ENCODE measurements around the gene ACTL7A.
"Not testable (repeated sequence)": the region's sequence is repeated elsewhere in the genome, so short reads cannot be mapped to it uniquely, and the experiment has no call there.

Gene ACTL7A

DNA sequence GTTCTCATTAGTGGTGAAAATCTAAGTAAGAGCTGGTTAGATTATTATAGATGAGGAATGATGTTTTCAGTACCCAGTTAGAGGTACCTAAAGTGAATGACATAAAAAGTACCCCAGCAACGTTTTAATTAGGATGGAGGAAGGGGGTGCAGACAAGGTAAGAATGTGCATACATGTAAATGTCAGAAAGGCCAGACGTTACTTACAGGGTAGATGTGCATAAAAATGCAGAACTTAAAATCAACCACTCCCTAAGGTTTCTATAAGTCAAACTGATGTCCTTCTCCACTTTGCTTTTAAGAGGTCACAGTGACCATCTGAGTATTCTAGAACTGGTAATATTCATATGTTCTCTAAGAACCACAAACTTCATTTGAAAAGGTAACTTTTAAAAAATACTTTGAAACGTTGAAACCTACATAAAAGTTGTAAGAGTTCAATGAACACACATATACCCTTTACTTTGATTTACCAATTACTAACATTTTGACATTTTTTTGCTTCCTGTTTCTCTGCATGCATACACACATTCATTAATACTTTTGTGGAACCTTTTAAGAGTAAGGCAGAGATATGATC, 18.8 kb downstream of the ACTL7A start:
- DNase-seq (ENCODE audit: low spot score) = no peak

DNA sequence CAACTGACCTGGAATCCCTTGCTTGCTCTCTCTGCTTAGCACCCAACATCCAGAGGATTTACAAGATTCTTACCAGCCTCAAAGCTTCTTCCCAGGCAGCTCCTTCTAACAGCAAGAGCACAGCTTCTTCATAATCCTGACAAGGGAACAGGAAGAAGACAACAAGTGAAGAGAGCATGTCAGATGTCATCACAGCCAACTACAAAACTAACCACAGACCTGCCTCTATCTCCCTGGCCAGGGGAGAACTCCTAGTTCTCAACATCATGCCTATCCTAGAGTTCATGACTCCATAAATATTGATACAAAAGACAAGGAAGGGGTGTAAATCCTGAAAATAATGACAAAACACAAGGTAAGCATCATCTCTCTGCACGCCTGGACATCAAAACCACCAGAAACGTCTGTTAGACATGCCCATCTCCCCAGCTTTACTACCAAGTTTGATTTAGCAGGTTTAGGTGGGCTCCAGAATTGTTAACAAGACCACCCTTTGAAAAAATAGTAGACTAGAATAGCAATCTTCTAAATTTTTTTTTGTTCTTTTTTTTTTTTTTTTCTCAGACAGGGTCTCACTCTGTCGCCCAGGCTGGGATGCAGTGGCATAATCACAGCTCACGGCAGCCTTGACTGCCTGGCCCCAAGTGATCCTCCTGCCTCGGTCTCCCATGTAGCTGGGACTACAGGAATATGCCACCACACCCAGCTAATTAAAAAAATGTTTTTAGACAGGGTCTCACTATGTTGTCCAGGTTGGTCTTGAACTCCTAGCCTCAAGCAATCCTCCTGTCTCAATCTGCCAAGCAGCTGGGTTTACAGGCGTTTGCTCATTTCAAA, 20.2 kb downstream of the ACTL7A start:
- no peak for DNase-seq (ENCODE audit: low spot score)

DNA sequence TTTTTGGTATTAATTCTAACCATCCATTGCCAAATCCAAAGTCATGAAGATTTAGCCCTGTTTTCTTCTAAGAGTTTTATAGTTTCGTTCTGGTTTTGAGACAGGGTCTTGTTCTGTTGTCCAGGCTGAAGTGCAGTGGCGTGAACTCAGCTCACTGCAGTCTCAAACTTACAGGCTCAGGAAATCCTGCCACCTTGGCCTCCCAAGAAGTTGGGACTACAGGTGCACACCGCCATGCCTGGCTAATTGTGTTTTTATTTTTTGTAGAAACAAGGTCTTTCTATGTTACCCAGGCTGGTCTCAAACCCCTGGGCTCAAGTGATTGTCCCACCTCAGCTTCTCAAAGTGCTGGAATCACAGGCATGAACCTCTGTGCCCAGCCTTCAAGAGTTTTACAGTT, 21.0 kb downstream of the ACTL7A start:
- no peak for DNase-seq (ENCODE audit: low spot score)

DNA sequence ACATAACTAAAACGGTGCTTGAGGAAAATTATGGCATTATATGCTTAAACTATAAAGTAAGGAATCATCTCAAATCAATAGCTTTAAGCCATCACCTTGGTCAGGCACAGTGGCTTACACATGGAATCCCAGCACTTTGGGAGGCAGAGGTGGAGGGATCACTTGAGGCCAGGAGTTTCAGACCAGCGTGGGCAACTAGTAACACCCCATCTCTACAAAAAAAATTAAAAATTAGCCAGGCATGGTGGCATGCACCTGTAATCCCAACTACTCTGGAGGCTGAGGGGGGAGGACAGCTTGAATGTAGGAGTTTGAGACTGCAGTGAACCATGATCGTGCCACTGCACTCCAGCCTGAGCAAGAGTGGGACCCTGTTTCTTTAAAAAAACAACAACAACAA, 22.6 kb downstream of the ACTL7A start:
- no peak for DNase-seq (ENCODE audit: low spot score)

DNA sequence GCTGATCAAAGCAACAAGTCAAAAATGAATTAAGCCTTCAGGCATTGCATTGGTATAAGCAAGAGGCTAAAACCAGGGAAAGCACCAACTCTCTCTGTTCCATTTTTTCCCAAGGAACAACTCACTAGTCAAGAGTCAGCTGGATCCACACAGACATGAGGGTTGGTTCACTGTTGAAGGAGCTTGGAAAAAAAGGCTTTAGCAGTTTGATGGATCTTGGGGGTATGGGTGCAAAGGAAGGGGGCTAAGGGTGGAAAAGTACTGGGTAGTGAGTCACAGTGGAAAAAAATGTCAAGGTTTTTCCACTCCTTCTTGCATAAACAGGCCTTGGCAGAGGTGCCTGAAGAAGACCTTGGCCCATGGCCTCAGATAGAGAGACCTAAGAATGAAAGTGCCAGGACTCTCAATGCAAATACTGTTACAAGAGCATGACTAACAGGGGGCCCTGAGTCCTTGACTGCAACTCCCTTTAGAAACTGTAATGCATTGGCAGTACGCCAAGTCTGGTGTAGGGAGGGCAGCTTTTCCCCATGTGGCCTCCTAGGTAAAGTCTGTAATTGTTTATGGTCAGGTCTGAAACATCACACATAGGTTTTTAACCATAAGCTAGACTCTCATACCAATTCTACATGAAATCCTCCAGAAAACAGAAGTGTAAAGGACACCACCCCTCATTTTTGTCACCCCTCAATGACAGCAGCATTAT, 23.7 kb downstream of the ACTL7A start:
- peak; percentile 69 for DNase-seq (ENCODE audit: low spot score)

DNA sequence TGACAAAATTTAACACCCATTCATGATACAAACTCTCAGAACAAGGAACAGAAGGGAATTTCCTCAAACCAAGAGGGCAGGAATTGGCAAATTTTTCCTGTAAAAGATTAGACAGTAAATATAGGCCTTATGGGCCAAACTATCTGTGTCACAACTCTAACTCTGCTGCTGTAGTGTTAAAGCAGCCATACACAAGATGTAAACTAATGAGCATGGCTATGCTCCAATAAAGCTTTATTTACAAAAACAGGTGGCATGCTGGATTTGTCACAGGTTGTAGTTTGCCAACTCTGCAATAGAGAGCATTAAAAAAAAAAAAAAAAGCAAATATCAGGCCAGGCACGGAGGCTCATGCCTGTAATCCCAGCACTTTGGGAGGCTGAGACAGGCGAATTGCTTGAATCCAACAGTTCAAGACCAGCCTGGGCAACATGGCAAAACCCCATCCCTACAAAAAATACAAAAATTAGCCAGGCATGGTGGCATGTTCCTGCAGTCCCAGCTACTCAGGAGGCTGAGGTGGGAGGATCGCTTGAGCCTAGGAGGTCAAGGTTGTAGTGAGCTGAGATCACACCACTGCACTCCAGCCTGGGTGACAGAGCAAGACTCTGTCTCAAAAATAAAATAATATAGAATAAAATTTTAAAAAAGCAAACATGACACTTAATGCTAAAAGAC, 24.7 kb downstream of the ACTL7A start:
- DNase-seq (ENCODE audit: low spot score) = not testable (repeated sequence)

DNA sequence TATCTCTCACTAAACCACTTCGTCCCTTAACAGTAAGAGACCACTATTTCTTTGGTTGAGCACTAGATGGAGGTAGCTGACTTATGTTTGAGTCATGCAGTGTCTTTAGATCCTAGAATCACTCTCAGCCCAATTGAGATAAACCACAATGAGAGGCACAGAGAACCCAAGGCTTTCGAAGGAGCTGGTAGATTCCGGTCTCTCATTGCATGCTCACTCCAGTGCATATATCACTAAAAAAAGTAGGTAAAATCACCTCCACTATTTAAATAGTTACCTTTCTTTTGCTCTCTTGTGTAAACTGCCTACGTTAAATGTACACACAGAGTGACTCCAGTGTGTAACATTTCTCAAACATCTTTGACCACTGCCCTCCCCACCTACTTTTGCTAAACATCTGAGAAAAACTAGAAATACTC, 27.6 kb downstream of the ACTL7A start:
- no peak for DNase-seq (ENCODE audit: low spot score)

DNA sequence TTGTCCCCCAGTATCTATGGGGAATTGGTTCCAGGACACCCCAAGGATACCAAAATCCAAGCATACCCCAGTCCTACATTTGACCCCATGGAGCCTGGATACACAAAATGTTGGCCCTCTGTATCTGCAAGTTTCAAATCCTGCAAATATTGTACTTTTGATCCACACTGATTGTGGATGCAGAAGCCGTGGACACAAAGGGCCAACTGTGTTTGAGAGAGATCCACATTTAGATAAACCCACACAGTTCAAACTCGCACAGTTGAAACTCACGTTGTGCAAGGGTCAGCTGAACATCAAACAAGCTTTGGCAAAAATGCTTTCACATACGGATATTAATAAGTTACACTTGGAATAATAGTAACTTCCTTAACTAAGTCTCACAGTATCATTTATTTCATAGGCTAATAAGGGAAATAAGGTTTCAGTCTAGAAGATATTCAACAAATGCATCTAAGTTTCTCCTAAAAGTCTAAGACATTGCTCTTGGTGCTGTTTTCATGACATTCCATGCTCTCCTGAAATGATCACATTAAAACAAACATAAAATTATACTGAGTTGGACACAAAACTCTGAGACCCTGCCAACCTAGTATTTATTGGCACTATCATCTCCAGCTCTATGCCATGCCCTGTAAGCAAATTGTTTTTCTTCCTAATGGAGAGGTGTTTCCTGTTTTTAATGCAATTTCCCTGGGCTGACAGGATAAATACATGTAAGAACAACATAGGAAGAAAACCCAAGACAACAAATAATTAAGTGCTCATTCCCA, 32.3 kb downstream of the ACTL7A start:
- no peak for DNase-seq (ENCODE audit: low spot score)

DNA sequence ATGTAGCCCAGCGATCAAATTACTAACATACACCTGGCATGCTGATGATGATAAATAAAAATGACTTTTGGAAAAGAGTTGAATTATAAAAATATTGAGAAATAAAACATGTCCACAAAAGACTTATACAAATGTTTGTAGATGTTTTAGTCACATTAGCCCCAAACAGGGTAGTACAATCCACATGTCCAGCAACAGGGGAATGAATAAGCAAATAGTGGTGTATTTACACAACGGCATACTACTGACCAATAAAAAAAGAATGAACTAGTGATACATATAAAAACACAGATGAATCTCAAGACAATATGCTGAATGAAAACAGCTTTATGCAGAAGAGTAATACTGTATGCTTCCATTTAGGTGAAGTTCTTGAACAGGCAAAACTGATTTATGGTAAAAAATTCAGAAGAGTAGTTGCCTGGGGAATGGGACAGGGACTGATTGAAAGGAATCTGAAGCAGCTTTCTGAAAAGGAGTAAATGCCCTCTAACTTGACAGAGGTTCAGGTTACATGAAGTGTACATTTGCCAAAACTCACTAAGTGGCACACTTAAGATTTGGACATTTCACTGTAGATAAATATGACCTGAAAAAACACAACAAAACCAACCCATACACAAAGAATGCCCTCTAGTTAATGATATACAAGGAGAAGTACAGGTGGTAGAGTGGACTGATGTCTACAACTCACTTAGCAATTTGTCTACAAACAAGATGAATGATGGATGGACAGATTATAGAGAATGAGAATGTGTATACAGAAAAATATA, 35.4 kb downstream of the ACTL7A start:
- no peak for DNase-seq (ENCODE audit: low spot score)

DNA sequence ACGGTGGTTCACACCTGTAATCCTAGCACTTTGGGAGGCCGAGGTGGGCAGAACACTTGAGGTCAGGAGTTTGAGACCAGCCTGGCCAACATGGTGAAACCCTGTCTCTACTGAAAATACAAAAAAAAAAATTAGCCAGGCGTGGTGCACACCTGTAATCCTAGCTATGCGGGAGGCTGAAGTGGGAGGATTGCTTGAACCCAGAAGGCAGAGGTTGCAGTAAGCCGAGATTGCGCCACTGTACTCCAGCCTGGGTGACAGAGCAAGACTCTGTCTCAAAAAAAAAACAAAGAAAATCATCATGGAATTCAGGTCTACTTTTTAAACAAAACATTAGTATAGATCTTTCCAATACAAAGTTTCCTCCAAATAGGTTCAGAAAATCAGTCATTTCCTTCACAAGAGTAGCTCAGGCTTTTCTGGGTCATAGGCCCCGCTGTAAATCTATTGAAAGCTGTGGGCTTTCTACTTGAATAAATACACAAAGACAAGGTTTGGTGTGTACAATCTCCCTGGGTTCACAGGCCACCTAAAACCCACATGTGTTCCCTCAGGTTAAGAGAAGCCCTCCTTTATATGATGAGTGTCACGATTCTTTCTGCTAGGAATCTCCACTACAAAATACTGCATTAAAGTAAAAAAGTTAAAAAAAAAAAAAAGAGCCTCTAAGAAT, 37.1 kb downstream of the ACTL7A start:
- DNase-seq (ENCODE audit: low spot score) = not testable (repeated sequence)

DNA sequence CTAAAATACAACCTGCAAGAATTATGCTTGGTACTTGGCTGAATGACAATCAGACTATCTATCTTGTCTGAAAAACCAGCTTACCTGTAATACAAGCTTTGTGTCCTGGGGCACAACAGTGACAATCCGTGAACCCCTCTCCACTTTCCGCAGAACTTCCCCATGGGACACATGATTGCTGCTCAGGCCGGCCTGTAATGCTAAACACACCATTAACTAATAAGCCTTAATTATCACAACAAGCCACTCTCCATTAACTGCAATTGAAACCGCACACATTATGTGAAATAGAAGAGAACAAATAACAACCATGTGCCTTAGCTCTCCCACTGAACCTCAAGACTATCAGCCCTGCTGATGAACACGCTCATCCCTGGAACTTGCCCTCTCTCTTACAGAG, 38.1 kb downstream of the ACTL7A start:
- no peak for DNase-seq (ENCODE audit: low spot score)

DNA sequence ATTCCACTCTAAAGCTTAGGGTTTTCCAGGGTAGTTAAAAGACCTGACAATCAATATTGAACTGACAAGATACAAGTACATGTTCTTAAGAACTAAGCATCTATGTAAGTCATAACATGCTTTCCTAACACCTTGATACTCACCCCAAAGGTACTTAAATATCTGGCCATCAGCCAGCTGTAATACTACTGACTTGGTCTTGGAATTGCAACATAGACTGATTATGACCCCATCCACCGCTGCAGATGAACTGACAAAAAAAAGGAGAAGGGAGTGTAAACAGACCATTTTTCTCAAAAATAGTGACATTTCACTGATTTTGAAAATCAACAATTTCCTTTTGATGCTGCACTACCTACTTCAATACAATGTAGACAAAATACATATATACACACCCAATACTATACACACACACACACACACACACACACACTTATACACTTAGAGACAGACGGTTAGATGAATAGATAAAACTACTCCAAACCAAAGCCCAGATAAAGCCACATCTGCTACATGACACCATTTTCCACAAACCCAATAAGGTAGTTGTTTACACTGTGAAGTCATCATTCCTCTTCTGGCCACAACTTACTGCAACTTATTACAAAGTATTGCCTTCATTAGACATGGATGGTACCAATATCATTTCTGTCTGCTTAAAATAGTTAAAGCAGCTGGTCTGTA, 41.5 kb downstream of the ACTL7A start:
- no peak for DNase-seq (ENCODE audit: low spot score)

DNA sequence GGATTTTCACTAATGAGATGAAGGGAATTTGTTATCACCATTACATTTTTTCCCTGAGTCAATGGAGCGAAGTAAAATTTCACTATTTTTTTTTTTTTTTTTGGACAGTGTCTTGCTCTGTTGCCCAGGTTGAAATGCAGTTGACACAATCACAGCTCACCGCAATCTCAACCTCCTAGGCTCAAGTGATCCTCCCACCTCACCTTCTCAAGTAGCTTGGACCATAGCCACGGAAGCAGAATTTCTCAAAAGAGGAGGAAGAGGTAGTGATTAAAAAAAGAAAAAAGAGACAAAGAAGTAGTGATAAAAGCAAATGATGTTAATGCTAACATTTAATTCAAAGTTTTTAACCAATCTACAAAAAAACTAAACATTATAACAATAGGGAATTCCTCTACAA, 42.1 kb downstream of the ACTL7A start:
- no peak for DNase-seq (ENCODE audit: low spot score)

DNA sequence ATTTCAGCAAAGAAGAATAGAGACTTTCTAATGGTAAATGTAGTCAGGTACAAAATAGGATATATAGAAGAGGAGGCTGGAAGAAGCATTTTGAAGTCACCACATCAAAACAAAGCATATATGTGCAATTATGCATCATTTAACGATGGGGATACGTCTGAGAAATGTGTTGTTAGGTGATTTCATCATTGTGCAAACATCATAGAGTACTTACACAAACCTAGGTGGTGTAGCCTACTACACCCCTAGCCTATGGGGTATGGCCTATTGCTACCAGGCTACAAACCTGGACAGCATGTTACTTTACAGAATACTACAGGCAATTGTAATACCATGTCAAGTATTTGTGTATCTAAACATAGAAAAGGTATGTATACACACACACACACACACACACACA, 43.4 kb downstream of the ACTL7A start:
- no peak for DNase-seq (ENCODE audit: low spot score)

DNA sequence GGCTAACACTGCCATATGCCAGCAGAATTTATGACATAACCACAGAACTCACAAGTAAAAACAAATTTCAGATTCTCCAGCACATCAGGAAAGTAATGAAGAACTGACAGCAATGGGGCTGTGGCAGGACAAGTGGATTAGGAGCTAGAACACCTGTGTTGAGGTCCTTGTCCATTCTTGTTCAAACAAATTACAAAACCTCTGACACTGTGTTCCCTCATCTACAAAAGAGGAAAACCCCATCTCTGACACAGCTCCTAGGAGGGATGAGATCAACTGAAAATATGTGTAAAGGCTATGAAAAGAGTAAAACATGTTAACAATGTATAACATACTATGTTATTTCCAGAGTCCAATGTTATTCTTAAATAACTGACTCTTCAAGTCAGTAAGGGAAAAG, 48.3 kb downstream of the ACTL7A start:
- no peak for DNase-seq (ENCODE audit: low spot score)

DNA sequence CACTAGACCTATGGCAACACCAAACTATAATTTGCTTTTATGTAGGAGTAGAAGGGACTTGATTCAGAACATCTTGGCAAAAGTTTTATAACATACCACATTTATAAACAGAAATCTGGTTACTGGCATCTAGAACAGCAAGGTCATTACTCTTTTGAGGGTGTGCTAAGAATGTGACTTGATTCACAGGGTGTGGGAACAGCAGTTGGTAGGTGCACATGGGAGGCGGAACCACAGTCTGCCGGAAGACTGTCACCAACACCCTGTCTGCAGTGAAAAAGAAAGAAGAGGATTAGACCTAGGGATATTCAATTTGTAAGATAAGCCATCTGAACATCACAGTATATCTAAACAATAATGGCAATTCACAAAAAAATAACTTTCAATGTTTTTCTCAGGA, 48.8 kb downstream of the ACTL7A start:
- no peak for DNase-seq (ENCODE audit: low spot score)

DNA sequence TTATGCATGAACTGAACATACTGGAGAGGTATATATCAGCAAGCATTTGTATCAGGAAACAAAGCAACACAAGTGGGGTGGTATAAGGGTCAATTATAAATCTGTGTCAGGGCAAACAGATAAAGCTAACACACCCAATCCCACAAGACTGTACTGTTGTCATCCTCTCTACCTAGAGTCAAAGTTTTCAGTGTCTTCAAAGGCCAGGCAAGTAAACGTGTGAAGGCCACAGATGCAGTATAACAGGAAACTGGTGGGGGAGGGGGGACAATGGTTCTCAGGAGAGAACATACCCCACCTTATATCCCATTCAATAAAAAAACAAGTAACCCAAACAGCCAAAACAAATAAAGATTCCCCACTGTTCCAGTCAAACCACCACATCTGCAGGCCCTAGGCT, 49.8 kb downstream of the ACTL7A start:
- no peak for DNase-seq (ENCODE audit: low spot score)
